Embryonic facial prominence (tissue), 1 donor: ENCODE results near the gene UBE2V1.
"Not testable (repeated sequence)": the region's sequence is repeated elsewhere in the genome, so short reads cannot be mapped to it uniquely, and the experiment has no call there.

Experiments used
- DNase-seq: peaks from one replicate; pipeline ENCODE4 v3.0.0-alpha.2; 2016; ENCODE audit errors: extremely low spot score

The UBE2V1 gene

GRCh38 chr20:50137702-50138101, 24.8 kb upstream of the UBE2V1 start:
- DNase-seq: not testable (repeated sequence)

GRCh38 chr20:50136822-50137599, 24.1 kb upstream of the UBE2V1 start:
- no peak for DNase-seq

DNA sequence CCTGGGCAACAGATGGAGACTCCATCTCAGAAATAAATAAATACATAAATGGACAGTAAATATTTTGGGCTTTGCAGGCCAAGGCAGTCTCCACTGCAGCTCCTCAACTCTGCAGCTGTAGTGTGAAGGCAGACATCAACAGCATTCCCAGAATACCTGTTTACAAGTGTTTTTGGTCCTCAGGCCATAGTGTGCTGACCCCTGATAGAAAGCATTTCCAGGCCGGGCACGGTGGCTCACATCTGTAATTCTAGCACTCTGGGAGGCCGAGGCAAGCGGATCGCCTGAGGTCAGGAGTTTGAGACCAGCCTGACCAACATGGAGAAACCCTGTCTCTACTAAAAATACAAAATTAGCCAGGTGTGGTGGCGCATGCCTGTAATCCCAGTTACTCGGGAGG, 22.2 kb upstream of the UBE2V1 start:
- DNase-seq: not testable (repeated sequence)

DNA sequence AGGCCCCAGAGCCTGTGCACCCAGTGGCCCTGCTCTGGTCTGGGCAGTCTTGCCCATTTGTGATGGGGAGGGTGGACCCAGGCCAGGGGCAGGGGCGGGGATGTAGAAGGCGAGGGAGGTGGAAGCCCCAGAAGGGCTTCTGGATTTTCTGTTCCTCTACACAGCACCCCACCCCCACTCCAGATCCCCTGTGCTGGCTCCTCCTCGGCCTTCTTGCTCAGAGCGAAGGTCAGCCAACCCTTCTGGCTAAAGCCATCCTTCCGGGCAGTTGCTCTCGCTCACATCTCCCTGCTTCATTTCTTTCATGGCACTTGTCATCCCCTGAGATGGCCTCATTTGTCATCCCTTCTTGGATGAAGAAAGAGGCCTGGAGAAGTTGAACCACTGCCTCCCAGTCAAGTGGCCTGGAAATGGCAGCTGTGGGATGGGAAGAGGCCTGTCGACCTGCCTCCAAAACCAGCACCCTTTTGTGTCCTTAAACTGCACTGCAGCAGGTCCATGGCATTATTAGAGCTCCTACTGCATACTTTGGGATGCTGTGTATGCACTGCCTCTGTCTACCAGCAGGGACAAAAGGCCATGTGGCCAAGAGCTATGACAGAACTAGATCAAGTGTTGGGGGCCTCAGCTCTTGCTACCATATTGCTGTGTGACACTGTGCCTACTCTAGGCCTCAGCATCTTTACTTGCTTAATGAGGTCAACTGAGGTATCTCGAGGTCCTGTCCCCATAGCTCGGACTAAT, 20.7 kb upstream of the UBE2V1 start:
- no peak for DNase-seq

DNA sequence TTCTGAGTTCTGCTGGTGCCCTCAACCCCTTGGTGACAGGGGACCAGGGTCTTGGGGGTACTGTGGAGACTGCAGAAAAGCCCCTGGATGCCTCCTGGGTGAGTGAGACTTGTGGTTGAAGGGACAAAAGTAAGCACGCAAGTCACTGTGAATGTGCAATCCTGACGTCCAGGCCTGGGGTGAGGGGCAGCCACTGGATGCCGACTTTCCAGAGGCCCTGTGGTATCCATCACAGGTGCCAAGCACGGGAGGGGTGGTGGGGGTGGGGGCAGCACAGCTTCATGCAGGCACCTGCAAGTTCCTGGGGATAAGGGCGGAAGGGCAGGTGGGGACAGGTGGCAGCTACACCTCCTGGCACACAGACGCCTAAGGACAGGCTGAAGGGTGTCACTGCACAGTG, 20.1 kb upstream of the UBE2V1 start:
- no peak for DNase-seq

- DNase-seq: no peak
Observed at GRCh38 chr20:50130995-50131394, 18.0 kb upstream of the UBE2V1 start.

- no peak for DNase-seq
Observed at GRCh38 chr20:50130356-50130723, 17.4 kb upstream of the UBE2V1 start.

DNA sequence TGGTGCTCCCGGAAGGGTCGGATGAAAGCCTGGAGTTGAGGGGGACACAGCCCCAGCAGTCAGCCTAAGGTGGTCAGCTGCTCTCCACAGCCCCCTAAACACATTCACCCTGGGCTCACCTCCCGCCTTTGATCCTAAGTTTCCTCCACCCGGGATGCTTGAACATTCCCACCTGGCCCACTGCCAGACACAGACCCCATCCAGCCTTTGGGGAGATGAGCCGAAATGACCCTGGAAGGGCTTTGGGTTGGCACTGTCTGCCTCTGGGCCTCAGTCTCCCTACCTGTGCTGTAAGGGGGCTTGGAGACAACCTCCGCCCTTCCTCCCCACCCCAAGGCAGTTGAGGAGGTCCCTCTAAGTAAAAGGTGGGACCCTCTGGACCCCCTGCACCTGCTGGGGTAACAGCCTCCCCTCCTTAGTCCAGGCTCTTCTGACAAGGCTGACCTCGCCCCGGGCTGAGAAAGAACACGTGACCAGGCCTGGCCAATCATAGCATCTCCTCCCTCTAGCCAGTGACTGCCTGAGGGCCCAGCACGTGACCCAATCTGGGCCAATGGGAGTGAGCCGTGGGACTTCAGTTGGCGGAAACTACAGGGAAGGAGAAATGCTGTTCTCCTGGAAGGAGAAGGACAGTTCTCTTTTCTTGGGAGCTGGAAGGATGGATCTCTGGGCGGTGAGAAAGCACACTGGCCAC, 16.9 kb upstream of the UBE2V1 start:
- no peak for DNase-seq

- no peak for DNase-seq
Observed at GRCh38 chr20:50128520-50128905, 15.6 kb upstream of the UBE2V1 start.

DNA sequence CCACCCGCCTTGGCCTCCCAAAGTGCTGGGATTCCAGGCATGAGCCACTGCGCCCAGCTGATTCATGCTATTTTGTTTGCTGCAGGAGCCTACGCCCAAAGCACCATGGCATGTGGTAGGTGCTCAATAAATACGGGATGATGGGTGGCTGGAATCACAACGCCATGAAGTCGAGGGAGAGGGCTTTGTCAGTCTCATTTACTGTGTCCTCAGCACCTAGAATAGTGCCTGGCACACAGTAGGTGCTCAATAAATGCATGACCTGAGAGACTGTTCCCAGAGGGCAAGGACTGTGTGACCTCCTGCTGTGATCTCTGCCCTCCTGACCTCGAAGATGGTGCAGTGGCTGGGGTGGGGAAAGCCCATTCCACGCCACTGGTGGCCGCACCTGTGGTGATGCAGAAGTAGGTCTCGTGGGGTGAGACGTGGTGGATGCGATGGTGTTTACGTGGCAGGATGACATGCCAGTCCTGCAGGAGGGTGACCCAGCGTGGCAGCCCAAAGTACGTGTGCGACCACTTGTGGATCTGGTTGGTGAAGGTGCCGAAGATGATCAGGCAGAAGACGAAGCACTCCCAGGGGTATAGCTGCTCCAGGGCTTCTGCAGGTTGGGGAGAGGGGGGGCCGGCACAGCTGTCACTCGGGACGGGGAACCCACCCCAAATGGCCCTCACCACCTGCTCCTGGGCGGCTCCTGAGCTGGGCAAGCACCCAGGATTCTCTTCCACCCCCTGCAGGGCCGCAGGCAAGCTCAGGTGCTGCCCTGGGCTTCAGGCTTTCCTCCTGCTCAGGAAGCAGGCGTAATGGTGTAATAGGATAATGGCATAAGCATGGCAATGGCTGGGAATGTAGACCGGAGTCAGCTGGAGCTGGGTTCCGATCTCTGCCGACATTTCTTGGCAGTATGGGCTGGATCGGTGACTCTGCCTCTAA, 14.9 kb upstream of the UBE2V1 start:
- no peak for DNase-seq

DNA sequence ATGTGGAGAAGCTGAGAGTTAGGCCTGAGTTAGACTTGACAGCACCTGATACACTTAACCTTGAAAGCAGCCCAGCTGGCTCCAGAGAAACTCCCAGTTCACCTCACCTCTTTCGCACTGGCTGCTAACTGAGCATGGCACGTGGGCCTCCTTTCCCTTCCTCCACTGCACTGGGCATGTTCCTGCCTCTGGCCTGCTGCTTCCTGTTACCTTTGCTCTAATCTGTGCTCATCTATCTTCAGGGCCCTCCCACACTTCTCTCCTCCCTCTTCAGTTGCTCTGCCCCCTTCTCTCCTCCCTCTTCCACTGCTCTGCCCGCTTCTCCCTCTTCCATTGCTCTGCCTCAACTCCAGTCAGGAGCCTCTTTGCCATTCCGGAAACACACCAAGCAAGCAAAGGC, 13.7 kb upstream of the UBE2V1 start:
- DNase-seq: no peak

DNA sequence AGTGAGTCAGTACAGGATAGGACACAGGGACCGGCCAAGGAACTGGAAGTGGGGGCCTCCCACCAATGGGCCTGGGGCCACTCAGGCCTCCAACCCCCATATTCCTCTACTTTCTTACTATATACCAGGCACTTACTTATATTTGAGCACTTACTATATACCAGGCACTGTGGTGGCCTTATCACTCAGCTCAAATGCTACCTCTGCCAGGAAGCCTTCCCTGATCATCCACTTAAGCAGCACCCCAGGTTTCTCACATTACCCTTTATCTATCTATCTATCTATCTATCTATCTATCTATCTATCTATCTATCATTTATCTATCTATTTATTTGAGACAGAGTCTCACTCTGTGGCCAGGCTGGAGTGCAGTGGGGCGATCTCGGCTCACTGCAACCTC, 12.3 kb upstream of the UBE2V1 start:
- no peak for DNase-seq

DNA sequence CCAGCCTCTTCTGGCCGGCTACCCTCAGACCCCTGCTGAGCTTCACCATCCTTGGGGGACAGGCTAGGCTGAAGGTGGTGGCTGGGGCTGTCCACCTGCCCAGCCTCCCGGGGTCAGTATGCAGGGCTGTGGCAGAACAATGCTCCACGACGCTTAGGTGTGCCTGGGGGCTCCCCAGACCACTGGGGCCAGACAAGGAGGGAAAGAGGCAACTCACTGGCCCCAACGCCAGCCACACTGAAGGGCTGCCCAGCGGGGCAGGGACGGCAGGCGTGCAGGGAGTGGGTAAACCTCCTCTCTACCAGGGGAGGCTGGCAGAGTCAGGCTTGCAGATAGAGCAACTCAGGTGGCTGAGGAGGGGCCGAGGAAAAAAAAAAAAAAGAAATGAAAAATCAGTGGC, 11.5 kb upstream of the UBE2V1 start:
- DNase-seq: no peak

GRCh38 chr20:50123418-50123817, 10.5 kb upstream of the UBE2V1 start:
- no peak for DNase-seq

GRCh38 chr20:50122763-50123162, 9.8 kb upstream of the UBE2V1 start:
- DNase-seq: no peak

DNA sequence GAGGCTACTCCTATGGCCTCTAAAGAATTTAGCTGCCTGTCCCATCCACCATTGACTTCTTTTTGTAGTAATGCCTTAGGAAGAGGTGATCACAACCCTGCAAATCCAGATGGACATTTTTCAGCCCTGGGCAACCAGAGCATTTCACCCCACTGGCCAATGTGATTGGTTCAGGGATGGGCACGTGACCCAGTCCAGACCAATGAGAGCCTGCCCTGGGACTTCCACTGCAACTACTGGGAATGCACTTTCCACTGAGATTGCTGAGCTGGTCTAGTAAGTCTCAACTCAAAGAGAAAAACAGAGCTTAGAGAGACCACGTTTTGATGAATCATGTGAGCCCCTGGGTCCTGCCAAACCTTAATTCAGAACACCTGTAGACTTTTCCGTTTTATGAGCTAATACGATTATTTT, 8.9 kb upstream of the UBE2V1 start:
- DNase-seq: no peak

DNA sequence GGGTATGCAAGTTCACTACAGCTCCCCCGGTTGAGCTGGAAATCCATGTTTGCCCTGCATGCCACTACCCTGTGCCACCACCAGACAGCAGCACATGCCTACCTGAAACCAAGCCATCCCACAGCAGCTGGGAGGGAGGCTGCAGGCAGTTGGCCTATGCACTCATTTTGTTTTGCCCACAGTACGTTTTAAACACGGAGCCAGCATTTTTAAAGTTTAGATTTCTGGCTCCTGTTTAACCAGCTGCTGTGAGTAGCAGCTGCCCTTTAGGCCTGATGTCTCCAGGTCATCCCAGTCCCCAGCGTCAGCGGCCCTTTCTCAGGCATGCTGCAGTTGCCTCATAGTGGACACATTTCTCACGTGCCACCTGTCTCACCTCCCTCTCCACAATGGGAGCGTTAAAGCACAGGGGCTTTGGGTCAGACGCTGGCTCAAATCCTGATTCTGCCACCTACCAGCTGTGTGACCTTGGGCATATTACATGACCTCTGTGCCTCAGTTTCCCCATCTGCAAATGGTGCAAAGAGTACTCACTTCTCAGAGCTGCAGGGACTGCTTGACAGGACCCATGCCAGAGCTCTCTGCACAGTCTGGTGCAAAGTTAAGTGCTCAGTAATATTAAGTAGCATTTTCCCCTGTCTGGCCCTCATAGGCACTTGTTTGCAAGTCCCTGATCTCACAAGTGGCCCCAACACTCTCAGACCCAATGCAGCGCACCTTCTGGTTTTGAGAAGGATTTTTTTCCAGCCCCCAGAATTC, 8.2 kb upstream of the UBE2V1 start:
- no peak for DNase-seq

- no peak for DNase-seq
Observed at GRCh38 chr20:50118203-50118602, 5.3 kb upstream of the UBE2V1 start.

DNA sequence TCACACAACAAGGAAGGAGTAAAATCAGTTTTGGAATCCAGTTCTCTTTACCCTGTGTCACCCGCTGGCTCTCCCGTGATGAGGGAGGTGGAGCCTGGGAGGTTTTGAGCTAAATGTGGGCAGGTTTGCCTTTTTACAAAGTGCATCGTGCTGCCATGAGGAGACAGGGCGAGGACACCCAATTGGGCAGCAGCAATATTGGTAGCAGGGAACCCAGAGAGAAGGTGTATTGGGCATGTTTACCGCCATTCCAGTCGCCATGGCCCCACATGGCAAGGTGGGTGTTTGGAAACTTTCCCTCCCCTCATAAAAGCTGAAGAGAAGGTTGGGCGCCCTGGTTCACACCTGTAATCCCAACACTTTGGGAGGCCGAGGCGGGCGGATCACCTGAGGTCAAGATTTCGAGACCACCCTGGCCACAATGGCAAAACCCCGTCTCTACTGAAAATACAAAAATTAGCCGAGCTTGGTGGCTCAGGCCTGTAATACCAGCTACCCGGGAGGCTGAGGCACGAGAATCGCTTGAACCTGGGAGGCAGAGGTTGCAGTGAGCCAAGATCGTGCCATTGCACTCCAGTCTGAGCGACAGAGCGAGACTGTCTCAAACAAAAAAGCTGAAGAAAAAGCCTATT, 3.5 kb upstream of the UBE2V1 start:
- no peak for DNase-seq

GRCh38 chr20:50115591-50116367, 2.8 kb upstream of the UBE2V1 start:
- DNase-seq: peak; percentile 98
